Effector memory CD4-positive, alpha-beta T cell (primary cell): ENCODE measurements around the gene AFF2.

Experiments used
- DNase-seq, 3 donors: peaks; one replicate each; pipeline ENCODE4 v3.0.0-alpha.2; 2020
- H3K27ac ChIP-seq: 2 replicates; pipeline ENCODE4 v1.7.0; 2013; ENCODE audit warnings: mild to moderate bottlenecking, low read length, moderate library complexity; ENCODE audit not compliant: insufficient read depth, poor library complexity, severe bottlenecking
- H3K27me3 ChIP-seq: replicated peaks from 2 replicates; pipeline ENCODE4 v1.7.0; 2013; ENCODE audit warnings: mild to moderate bottlenecking, low read length; ENCODE audit not compliant: insufficient read depth, control insufficient read depth, poor library complexity, severe bottlenecking
- H3K36me3 ChIP-seq: 2 replicates; pipeline ENCODE4 v1.7.0; 2013; ENCODE audit warnings: mild to moderate bottlenecking, low read length, moderate library complexity; ENCODE audit not compliant: control insufficient read depth, insufficient read depth
- H3K4me1 ChIP-seq: 2 replicates; pipeline ENCODE4 v1.7.0; 2013; ENCODE audit warnings: low read length, mild to moderate bottlenecking; ENCODE audit not compliant: control insufficient read depth, insufficient read depth, poor library complexity, severe bottlenecking
- H3K4me3 ChIP-seq: 2 replicates; pipeline ENCODE4 v1.7.0; 2013; ENCODE audit warnings: low read length, low read depth, mild to moderate bottlenecking; ENCODE audit not compliant: insufficient read depth, poor library complexity, severe bottlenecking
- H3K9me3 ChIP-seq: 2 replicates; pipeline ENCODE4 v1.7.0; 2013; ENCODE audit warnings: mild to moderate bottlenecking, low read length, moderate library complexity; ENCODE audit not compliant: control insufficient read depth

Gene AFF2

DNA sequence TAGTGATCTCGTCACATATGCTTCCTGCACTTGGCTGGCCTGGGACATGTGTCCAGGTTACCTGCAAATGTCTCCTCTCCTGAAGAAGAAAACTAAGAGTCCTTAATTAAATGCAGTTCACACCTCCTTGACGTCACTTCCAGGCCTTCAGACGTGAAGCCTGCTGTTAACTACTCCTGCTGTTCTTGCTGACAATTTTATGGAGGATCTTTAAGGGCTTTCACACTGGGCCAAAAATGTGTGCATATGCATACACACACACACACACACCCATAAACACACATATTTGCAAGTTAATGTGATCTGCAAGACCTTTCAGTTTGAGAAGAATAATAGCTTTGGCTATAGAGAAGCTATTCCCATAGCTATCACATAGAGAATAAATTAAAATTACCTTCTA, 267.9 kb downstream of the AFF2 start:
- no peaks in the 10 kb centered on the region for H3K27me3 ChIP-seq
- no peaks in the 10 kb centered on the region for H3K36me3 ChIP-seq
- no peaks in the 10 kb centered on the region for H3K4me1 ChIP-seq
- H3K4me3 ChIP-seq: no peak overlapping the region
- DNase-seq: no peak
- no peaks in the 10 kb centered on the region for H3K9me3 ChIP-seq
- no peak overlapping the region for H3K27ac ChIP-seq

GRCh38 chrX:148771440-148771839, 271.0 kb downstream of the AFF2 start:
- H3K4me3 ChIP-seq: no peak overlapping the region
- DNase-seq: no peak
- no peaks in the 10 kb centered on the region for H3K36me3 ChIP-seq
- no peaks in the 10 kb centered on the region for H3K27me3 ChIP-seq
- no peak overlapping the region for H3K27ac ChIP-seq
- no peaks in the 10 kb centered on the region for H3K9me3 ChIP-seq
- no peaks in the 10 kb centered on the region for H3K4me1 ChIP-seq

GRCh38 chrX:148774276-148774675, 273.9 kb downstream of the AFF2 start:
- no peak overlapping the region for H3K4me3 ChIP-seq
- no peak for DNase-seq
- no peaks in the 10 kb centered on the region for H3K27me3 ChIP-seq
- no peaks in the 10 kb centered on the region for H3K36me3 ChIP-seq
- no peaks in the 10 kb centered on the region for H3K9me3 ChIP-seq
- no peaks in the 10 kb centered on the region for H3K4me1 ChIP-seq
- H3K27ac ChIP-seq: no peak overlapping the region

DNA sequence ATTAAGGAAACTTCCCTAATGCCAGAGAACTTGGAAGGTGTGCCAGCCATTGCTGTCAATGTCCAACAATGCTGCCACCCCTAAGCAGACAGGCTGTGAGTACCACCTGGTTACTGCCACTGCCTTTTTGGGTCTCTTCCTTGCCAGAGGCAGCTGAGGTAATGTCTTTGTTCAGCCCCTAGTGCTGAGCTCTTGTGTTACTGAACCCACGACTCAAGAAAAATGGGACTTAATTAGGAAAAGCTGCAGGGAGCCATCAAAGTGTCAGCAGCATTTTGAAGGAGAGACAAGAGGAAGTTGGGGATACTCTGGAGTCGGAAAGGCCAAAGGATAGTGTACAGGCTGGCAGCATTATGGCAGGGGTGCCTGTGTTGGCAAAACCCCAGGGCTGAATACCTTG, 283.7 kb downstream of the AFF2 start:
- Histone ChIP-seq H3K36me3 (no peaks in the 10 kb centered on the region), H3K4me1 (no peaks in the 10 kb centered on the region), H3K27me3 (no peaks in the 10 kb centered on the region), H3K4me3 (no peak overlapping the region), H3K27ac (no peak overlapping the region), H3K9me3 (no peaks in the 10 kb centered on the region)
- DNase-seq: no peak

DNA sequence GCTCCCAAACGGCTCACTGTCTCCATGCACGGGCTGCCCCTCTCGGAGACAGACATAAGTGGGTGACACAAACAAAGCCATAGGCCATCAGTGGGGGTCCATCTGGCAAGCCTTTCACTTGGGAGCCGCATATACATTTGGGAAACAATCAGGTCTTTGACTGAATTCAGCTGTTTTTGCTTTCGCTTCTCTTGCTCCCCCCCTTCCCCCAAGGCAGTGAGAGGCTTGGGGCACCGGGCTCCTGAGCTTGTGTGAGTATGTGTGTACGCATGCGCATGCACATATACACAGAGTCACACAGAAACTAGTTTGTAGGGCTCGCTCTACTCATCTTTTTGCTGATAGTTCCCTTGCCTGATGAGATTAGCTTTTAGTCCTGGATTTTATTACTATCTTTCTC, 284.4 kb downstream of the AFF2 start:
- no peak overlapping the region for H3K4me3 ChIP-seq
- H3K9me3 ChIP-seq: no peaks in the 10 kb centered on the region
- H3K36me3 ChIP-seq: no peaks in the 10 kb centered on the region
- H3K27ac ChIP-seq: no peak overlapping the region
- no peak for DNase-seq
- no peaks in the 10 kb centered on the region for H3K27me3 ChIP-seq
- no peaks in the 10 kb centered on the region for H3K4me1 ChIP-seq

GRCh38 chrX:148785256-148785655, 284.8 kb downstream of the AFF2 start:
- no peak overlapping the region for H3K27ac ChIP-seq
- no peaks in the 10 kb centered on the region for H3K36me3 ChIP-seq
- no peak for DNase-seq
- H3K27me3 ChIP-seq: no peaks in the 10 kb centered on the region
- H3K4me1 ChIP-seq: no peaks in the 10 kb centered on the region
- no peak overlapping the region for H3K4me3 ChIP-seq
- H3K9me3 ChIP-seq: no peaks in the 10 kb centered on the region

DNA sequence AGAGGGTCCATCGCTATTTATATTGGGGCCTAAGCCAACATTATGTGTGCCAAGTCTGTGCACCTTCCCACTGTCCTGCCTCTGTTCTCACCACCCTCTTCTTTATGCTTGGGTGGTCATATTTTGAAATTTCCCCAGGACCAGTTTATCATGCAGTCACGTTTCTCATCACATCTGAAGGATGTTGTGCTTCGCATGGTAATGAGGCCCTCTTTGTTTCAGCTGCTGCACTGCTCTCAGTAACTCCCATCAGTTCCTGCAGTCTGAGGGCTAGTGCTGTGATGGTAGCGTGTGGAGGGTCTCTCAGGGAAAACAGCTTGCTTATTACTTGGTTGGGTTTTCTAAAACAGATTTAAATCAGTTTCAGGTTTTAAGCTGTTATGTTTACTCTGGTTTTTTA, 288.0 kb downstream of the AFF2 start:
- no peaks in the 10 kb centered on the region for H3K9me3 ChIP-seq
- no peak overlapping the region for H3K4me3 ChIP-seq
- no peak overlapping the region for H3K27ac ChIP-seq
- H3K4me1 ChIP-seq: no peaks in the 10 kb centered on the region
- H3K27me3 ChIP-seq: no peaks in the 10 kb centered on the region
- no peak for DNase-seq
- no peaks in the 10 kb centered on the region for H3K36me3 ChIP-seq

GRCh38 chrX:148794350-148794749, 293.9 kb downstream of the AFF2 start:
- no peaks in the 10 kb centered on the region for H3K36me3 ChIP-seq
- H3K27ac ChIP-seq: no peak overlapping the region
- no peak overlapping the region for H3K4me3 ChIP-seq
- H3K9me3 ChIP-seq: no peaks in the 10 kb centered on the region
- H3K27me3 ChIP-seq: no peaks in the 10 kb centered on the region
- no peaks in the 10 kb centered on the region for H3K4me1 ChIP-seq
- DNase-seq: no peak

DNA sequence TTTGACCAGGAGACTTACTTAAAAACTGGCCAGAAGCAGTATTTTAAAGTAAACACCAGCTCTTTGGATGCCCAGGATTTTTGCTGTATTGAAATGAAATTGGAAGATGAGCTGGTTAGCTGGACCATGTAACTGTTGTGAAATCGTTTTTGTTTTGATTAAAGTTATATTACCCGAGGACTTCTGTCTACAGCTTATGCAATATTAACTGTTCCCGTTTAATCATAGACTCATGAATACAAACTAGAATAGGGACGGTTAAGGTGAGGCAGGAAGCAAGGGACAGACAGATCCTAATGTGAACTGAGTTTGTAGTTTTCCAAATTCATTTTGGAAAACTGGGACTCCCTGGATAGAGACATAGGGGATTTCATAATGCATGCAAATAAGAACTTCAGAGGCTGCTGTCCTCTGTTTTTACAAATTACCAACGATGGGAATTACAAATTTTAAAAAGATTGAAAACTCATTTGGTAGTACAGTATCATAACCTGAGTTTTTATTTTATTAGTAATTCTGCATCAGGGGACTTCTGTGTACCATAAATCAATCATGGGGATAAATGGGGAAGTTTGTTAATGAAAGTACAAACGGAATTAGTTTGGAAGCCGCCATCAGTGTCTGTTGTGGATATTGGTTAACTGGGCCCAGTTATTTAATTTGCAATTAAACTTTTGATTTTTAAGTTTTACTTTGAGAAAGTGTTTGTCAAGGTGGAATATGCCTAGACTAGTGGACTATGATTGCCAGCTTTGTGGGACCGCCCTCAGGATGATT, 304.4 kb downstream of the AFF2 start:
- Histone ChIP-seq H3K27ac (no peak overlapping the region), H3K4me1 (no peaks in the 10 kb centered on the region), H3K9me3 (no peaks in the 10 kb centered on the region), H3K36me3 (no peaks in the 10 kb centered on the region), H3K27me3 (no peaks in the 10 kb centered on the region), H3K4me3 (no peak overlapping the region)
- no peak for DNase-seq

DNA sequence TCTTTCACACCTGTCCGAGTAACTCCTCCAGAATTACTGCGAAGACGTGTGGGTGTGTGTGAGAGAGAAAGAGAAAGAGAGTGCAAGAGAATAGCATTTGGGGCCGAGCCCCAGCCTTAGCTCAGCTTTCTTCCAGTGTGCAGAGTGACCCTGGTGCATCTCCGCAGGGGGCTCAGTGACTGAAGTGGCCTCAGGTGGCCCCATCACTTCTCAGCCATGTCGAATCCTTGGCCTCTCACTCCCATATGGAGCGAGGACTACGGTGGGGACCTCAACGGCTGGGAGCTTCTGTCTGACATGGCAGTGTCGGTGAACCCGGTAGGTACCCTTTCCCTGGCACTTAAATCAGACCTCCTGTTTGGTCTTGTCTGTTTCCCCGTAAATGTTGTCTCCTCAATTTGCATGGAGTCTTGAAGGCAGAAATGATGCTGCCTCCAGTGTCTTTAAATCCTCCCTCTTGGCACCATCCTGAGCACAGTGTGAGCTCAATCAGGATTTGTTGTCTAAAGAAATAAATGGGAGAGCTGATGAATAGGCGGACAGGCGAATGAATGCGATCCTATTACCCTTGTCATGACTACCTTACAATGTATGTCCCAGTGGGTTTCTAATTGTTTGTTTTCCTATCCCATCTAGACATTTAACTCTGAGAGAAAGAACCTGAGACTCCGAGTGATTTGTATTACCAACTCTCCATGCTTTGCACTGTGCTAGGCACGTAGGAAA, 305.9 kb downstream of the AFF2 start:
- H3K36me3 ChIP-seq: no peaks in the 10 kb centered on the region
- no peaks in the 10 kb centered on the region for H3K4me1 ChIP-seq
- no peaks in the 10 kb centered on the region for H3K27me3 ChIP-seq
- no peaks in the 10 kb centered on the region for H3K9me3 ChIP-seq
- DNase-seq: no peak
- H3K4me3 ChIP-seq: no peak overlapping the region
- H3K27ac ChIP-seq: no peak overlapping the region
